ENCODE measurements around the gene ID3. TPM values are rescaled to one million over a fixed set of nuclear protein-coding genes. Genes with fewer than 3 reads are reported as not detected.

The ID3 gene
- total and polyA plus RNA-seq, 7 experiments from 2014 or later, result 13.0 to 89.4 (median 28.3) TPM

GRCh38 chr1:23517581-23517980, 41.7 kb downstream of the ID3 start:
- Mint-ChIP-seq H3K4me3 (no peak overlapping the region), H3K4me1 (peaks cover 0 to 8% (median 3%) of the 10 kb centered on the region in 7 donors), H3K9me3 (no peaks in the 10 kb centered on the region), H3K27me3 (no peaks in the 10 kb centered on the region), H3K36me3 (peaks cover 0 to 32% (median 0%) of the 10 kb centered on the region in 5 donors), H3K27ac (peak overlapping the region in 1 of 9 donors; percentile 18)
- DNase-seq, result no peak
- ChIA-PET CTCF (interaction anchor here (2.1 kb wide), 1 partner anchor 20 kb away, joined by 6 read pairs; no protein-coding TSS in a partner anchor), POLR2A (no interaction called here)
- Histone ChIP-seq H3K4me1 (ENCODE audit: control insufficient read depth in 2 of 2, insufficient read depth in 2 of 2, low read length in 2 of 2) (no peaks in the 10 kb centered on the region), H3K9me3 (ENCODE audit: control insufficient read depth in 2 of 3, low read length in 3 of 3) (no peaks in the 10 kb centered on the region), H3K36me3 (ENCODE audit: control insufficient read depth in 2 of 3, insufficient read depth in 3 of 3, low read length in 3 of 3) (no peaks in the 10 kb centered on the region), H3K4me3 (ENCODE audit: low read length) (no peak overlapping the region), H3K27me3 (ENCODE audit: control insufficient read depth in 2 of 2, insufficient read depth in 2 of 2, low read length in 2 of 2) (no peaks in the 10 kb centered on the region), H3K27ac (ENCODE audit: low read depth, low read length) (no peak overlapping the region)
- no peak for ATAC-seq
- intact Hi-C loops (cut with micrococcal nuclease), result no loop called here

- Histone ChIP-seq H3K27me3 (ENCODE audit: control insufficient read depth in 2 of 2, insufficient read depth in 2 of 2, low read length in 2 of 2) (no peaks in the 10 kb centered on the region), H3K36me3 (ENCODE audit: control insufficient read depth in 2 of 3, insufficient read depth in 3 of 3, low read length in 3 of 3) (no peaks in the 10 kb centered on the region), H3K27ac (ENCODE audit: low read depth, low read length) (no peak overlapping the region), H3K4me1 (ENCODE audit: control insufficient read depth in 2 of 2, insufficient read depth in 2 of 2, low read length in 2 of 2) (no peaks in the 10 kb centered on the region), H3K4me3 (ENCODE audit: low read length) (no peak overlapping the region), H3K9me3 (ENCODE audit: control insufficient read depth in 2 of 3, low read length in 3 of 3) (no peaks in the 10 kb centered on the region)
- Mint-ChIP-seq H3K4me1 (peaks cover 0 to 4% (median 0%) of the 10 kb centered on the region in 7 donors), H3K36me3 (peaks cover 0 to 27% (median 0%) of the 10 kb centered on the region in 5 donors), H3K27ac (peak overlapping the region in 1 of 9 donors; percentile 34), H3K4me3 (no peak overlapping the region), H3K9me3 (no peaks in the 10 kb centered on the region), H3K27me3 (no peaks in the 10 kb centered on the region)
- ATAC-seq (no peak), DNase-seq (no peak)
- intact Hi-C loops (cut with micrococcal nuclease), result no loop called here
- POLR2A ChIA-PET, result interaction anchor here (0.6 to 0.8 kb wide), 2 partner anchors 10 to 17 kb away, joined by 3 read pairs; no protein-coding TSS in a partner anchor
- CTCF ChIA-PET, result interaction anchor here (0.8 to 1.3 kb wide), 6 partner anchors 9 to 29 kb away, joined by 3 to 4 read pairs (median 3); no protein-coding TSS in a partner anchor
These were observed 43.4 kb downstream of the ID3 start for GRCh38 chr1:23515905-23516304.

DNA sequence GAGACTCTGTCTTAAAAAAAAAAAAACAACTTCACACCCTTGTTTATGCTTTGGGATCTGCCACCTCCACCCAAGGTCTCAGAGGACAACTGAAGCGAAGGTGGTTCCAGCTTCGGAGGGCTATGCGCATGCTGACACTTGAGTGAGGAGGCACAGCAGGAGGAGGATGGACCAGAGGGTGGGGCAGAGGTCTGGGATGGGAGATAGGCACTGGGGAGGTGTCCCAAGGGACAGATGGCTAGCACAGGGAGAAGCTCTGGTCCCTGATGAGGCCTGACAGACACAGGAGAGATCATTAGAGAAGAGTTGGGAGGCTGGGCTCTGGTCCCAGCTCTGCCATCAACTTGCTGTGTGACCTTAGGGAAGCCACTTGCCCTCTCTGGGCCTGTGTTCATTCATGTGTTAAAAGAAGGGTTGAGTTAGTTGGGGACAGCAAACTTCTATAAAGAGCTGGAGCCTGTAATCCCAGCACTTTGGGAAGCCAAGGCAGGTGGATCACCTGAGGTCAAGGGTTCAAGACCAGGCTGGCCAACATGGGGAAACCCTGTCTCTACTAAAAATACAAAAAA, 45.1 kb downstream of the ID3 start:
- Histone ChIP-seq H3K36me3 (ENCODE audit: control insufficient read depth in 2 of 3, insufficient read depth in 3 of 3, low read length in 3 of 3) (no peaks in the 10 kb centered on the region), H3K4me3 (ENCODE audit: low read length) (no peak overlapping the region), H3K27me3 (ENCODE audit: control insufficient read depth in 2 of 2, insufficient read depth in 2 of 2, low read length in 2 of 2) (no peaks in the 10 kb centered on the region), H3K27ac (ENCODE audit: low read depth, low read length) (no peak overlapping the region), H3K4me1 (ENCODE audit: control insufficient read depth in 2 of 2, insufficient read depth in 2 of 2, low read length in 2 of 2) (no peaks in the 10 kb centered on the region), H3K9me3 (ENCODE audit: control insufficient read depth in 2 of 3, low read length in 3 of 3) (no peaks in the 10 kb centered on the region)
- intact Hi-C loops (cut with micrococcal nuclease), result no loop called here
- ATAC-seq, result no peak
- Mint-ChIP-seq H3K27me3 (no peaks in the 10 kb centered on the region), H3K27ac (peak overlapping the region in 1 of 9 donors; percentile 45), H3K9me3 (no peaks in the 10 kb centered on the region), H3K4me1 (peaks cover 0 to 5% (median 0%) of the 10 kb centered on the region in 7 donors), H3K36me3 (peaks cover 0 to 37% (median 0%) of the 10 kb centered on the region in 5 donors), H3K4me3 (no peak overlapping the region)
- ChIA-PET CTCF (interaction anchor here (0.9 to 2.1 kb wide), 5 partner anchors 13 to 31 kb away, joined by 3 to 9 read pairs (median 3); no protein-coding TSS in a partner anchor), POLR2A (interaction anchor here (0.6 to 1.0 kb wide), 2 partner anchors 11 to 113 kb away, joined by 3 read pairs; no protein-coding TSS in a partner anchor)
- DNase-seq, result no peak

DNA sequence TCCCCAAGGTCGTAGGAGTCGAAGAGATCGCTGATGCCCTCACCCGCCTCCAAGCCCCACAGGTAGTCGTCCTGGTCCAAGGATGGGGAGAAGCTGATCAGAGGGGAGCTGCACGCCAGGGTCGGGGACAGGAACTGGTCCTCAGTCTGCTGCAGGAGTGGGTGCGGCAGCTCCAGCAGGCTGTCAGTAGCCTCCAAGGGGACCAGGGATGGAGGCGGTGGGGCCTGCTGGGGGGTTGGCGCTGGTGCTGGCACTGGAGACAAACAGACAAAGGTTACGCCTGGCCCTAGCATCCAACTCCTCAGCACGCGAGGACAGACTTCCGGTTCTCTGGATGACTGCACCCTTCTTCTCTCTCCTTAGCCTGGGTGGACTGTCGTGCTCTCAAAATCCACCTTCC, 49.4 kb downstream of the ID3 start:
- Mint-ChIP-seq H3K27me3 (no peaks in the 10 kb centered on the region), H3K4me3 (no peak overlapping the region), H3K36me3 (peaks cover 0 to 20% (median 0%) of the 10 kb centered on the region in 5 donors), H3K27ac (no peak overlapping the region), H3K4me1 (peaks cover 0 to 5% (median 0%) of the 10 kb centered on the region in 7 donors), H3K9me3 (no peaks in the 10 kb centered on the region)
- Histone ChIP-seq H3K9me3 (ENCODE audit: control insufficient read depth in 2 of 3, low read length in 3 of 3) (no peaks in the 10 kb centered on the region), H3K27me3 (ENCODE audit: control insufficient read depth in 2 of 2, insufficient read depth in 2 of 2, low read length in 2 of 2) (no peaks in the 10 kb centered on the region), H3K4me1 (ENCODE audit: control insufficient read depth in 2 of 2, insufficient read depth in 2 of 2, low read length in 2 of 2) (no peaks in the 10 kb centered on the region), H3K4me3 (ENCODE audit: low read length) (no peak overlapping the region), H3K27ac (ENCODE audit: low read depth, low read length) (no peak overlapping the region), H3K36me3 (ENCODE audit: control insufficient read depth in 2 of 3, insufficient read depth in 3 of 3, low read length in 3 of 3) (no peaks in the 10 kb centered on the region)
- ChIA-PET POLR2A (interaction anchor here (0.6 kb wide), 1 partner anchor 21 kb away, joined by 3 read pairs; the partner anchor contains the start of gene E2F2), CTCF (no interaction called here)
- DNase-seq, result no peak
- no peak for ATAC-seq
- intact Hi-C loops (cut with micrococcal nuclease), result no loop called here

Other genes with a start within 250 kb of the ID3 start
- 100 to 1,000 TPM in 4 of 5 experiments, 10 to 100 TPM in 1; 97.4 to 235 (median 117) TPM for gene HNRNPR, start 215.2 kb downstream of the ID3 start, total RNA-seq
- 100 to 1,000 TPM; 197 to 208 TPM for gene HNRNPR, start 215.2 kb downstream of the ID3 start, polyA plus RNA-seq
- gene ZNF436, start 189.7 kb downstream of the ID3 start, total RNA-seq, result 10 to 100 TPM in 2 of 5 experiments, 1 to 10 TPM in 3; 4.5 to 11.7 (median 6.7) TPM
- gene ZNF436, start 189.7 kb downstream of the ID3 start, polyA plus RNA-seq, result 1 to 10 TPM; 2.9 to 3.9 TPM
- 10 to 100 TPM; 20.2 to 59.2 (median 49.3) TPM for gene TCEA3, start 134.8 kb downstream of the ID3 start, total RNA-seq
- 10 to 100 TPM; 34.4 to 57.2 TPM for gene TCEA3, start 134.8 kb downstream of the ID3 start, polyA plus RNA-seq
- 1 to 10 TPM in 4 of 5 experiments, under 1 TPM in 1; 0.12 to 8.8 (median 1.7) TPM for gene ASAP3, start 75.3 kb downstream of the ID3 start, total RNA-seq
- gene ASAP3, start 75.3 kb downstream of the ID3 start, polyA plus RNA-seq, result under 1 TPM; 0.26 to 0.47 TPM
- 10 to 100 TPM in 1 of 5 experiments, 1 to 10 TPM in 1, under 1 TPM in 2, not detected in 1; 0.14 to 65.7 (median 2.5) TPM for gene E2F2, start 28.3 kb downstream of the ID3 start, total RNA-seq
- not detected for gene E2F2, start 28.3 kb downstream of the ID3 start, polyA plus RNA-seq
- gene RPL11, start 132.3 kb upstream of the ID3 start, total RNA-seq, result 1,000 to 10,000 TPM; 1,206 to 2,420 (median 2,172) TPM
- gene RPL11, start 132.3 kb upstream of the ID3 start, polyA plus RNA-seq, result 1,000 to 10,000 TPM; 1,567 to 2,009 TPM
- 10 to 100 TPM; 28.0 to 36.1 (median 30.4) TPM for gene ELOA, start 184.0 kb upstream of the ID3 start, total RNA-seq
- gene ELOA, start 184.0 kb upstream of the ID3 start, polyA plus RNA-seq, result 10 to 100 TPM; 20.3 to 30.8 TPM
- gene PITHD1, start 218.9 kb upstream of the ID3 start, total RNA-seq, result 10 to 100 TPM; 57.6 to 81.9 (median 76.0) TPM
- 10 to 100 TPM; 82.2 to 88.9 TPM for gene PITHD1, start 218.9 kb upstream of the ID3 start, polyA plus RNA-seq
- 10 to 100 TPM; 40.7 to 83.8 (median 48.2) TPM for gene LYPLA2, start 231.6 kb upstream of the ID3 start, total RNA-seq
- 100 to 1,000 TPM in 1 of 2 donors, 10 to 100 TPM in 1; 83.9 to 124 TPM for gene LYPLA2, start 231.6 kb upstream of the ID3 start, polyA plus RNA-seq
- 10 to 100 TPM in 4 of 5 experiments, 1 to 10 TPM in 1; 8.1 to 21.4 (median 12.7) TPM for gene GALE, start 241.3 kb upstream of the ID3 start, total RNA-seq
- gene GALE, start 241.3 kb upstream of the ID3 start, polyA plus RNA-seq, result 10 to 100 TPM in 1 of 2 donors, 1 to 10 TPM in 1; 8.5 to 11.5 TPM

All from naive thymus-derived CD4-positive, alpha-beta T cell (primary cell).